Activated CD8-positive, alpha-beta memory T cell treated with anti-CD3 and anti-CD28 coated beads for 1 hour (primary cell): ENCODE measurements around the gene CBX1.
A peak's percentile ranks its signal among the peaks of the same experiment; 100 is the strongest.
"Not testable (repeated sequence)": the region's sequence is repeated elsewhere in the genome, so short reads cannot be mapped to it uniquely, and the experiment has no call there.

Source experiments
- DNase-seq, 2 donors: peaks; one replicate each; pipeline ENCODE4 v3.0.0-alpha.2; 2020; ENCODE audit warnings: low read depth in 1 of 2; ENCODE audit errors: extremely low read depth in 1 of 2

The CBX1 gene

DNA sequence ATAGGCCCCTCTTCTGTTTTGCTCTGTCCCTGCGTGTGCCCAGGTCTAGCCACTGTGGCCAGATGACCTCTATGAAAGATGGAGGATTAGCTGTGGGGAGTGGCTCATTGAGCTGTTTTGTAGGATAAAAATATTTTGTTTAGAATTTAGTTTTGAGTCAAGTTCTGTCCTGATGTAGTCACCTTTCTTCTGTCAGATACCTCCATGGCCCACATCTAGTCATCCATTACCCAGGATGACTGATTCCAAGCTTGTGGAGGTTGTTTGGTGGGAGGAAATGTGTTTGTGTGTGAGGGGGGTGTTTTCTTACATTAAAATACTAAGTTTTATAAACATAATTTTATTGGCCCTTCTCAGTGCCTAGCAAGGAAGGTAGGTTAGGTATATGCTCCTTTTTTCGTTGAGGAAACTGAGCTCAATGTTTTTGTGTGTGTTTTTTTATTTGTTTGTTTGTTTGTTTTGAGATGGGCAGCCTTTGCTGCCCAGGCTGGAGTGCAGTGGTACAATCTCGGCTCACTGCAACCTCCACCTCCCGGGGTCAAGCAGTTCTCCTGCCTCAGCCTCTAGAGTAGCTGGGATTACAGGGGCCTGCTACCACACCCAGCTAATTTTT, 22.6 kb upstream of the CBX1 start:
- no peak for DNase-seq

- DNase-seq: no peak
Measured at GRCh38 chr17:48123111-48123510, 21.8 kb upstream of the CBX1 start.

- DNase-seq: no peak
Measured at GRCh38 chr17:48122665-48123045, 21.4 kb upstream of the CBX1 start.

DNA sequence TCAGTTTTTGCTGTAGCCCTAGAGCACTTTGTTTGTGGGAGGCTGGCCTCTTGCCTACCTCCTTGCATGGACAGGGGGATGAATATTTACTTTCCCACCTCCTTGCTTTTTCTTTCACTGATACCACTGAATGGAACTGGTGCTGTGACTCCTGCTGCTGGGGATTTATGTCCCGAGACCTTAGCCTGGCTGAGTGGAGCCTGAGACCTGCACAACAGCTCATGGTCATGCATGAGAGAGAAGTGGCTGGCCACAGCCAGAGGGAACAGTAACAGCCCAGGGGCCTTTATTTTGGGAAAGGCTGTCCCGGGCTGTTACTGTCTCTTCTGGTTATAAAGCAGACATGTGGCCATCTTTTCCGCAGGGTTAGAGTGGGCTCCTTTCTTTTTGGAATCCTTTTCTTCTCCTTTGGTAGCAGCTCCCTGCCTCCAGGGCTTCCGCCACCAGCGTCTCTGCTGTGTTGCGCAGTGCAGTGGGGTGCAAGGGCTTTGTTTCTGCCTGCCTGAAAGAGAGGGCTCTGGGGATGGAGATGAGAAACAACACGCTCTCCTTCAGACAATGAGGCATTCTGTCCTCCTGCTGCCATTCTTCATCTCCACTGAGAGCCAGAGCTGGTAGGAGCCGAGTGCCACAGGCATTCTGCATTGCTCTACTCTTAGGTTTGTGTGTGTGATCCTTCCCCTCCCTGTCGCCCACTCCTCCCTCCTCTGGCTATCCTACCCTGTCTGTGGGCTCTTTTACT, 20.8 kb upstream of the CBX1 start:
- no peak for DNase-seq

DNA sequence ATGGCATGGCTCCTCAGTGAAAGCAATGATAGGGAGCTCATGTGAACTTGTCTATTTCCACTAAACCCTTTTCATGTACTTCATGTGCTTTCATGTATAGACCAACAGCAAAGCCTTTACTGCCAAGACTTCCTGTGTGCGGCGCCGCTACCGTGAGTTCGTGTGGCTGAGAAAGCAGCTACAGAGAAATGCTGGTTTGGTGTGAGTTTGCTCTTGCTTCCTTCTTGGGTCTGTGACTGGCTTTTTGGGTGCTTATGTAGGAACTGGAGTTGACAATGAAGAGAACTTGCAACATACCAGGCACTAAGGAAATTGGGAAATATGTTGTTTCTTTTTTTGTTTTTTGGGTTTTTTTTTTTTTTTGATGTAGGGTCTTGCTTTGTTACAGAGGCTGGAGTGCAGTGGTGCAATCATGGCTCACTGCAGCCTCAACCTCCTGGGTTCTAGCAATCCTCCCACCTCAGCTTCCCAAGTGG, 12.0 kb upstream of the CBX1 start:
- no peak for DNase-seq

- DNase-seq: no peak
Measured at GRCh38 chr17:48111937-48112241, 10.6 kb upstream of the CBX1 start.

GRCh38 chr17:48110761-48111160, 9.5 kb upstream of the CBX1 start:
- DNase-seq: no peak

DNA sequence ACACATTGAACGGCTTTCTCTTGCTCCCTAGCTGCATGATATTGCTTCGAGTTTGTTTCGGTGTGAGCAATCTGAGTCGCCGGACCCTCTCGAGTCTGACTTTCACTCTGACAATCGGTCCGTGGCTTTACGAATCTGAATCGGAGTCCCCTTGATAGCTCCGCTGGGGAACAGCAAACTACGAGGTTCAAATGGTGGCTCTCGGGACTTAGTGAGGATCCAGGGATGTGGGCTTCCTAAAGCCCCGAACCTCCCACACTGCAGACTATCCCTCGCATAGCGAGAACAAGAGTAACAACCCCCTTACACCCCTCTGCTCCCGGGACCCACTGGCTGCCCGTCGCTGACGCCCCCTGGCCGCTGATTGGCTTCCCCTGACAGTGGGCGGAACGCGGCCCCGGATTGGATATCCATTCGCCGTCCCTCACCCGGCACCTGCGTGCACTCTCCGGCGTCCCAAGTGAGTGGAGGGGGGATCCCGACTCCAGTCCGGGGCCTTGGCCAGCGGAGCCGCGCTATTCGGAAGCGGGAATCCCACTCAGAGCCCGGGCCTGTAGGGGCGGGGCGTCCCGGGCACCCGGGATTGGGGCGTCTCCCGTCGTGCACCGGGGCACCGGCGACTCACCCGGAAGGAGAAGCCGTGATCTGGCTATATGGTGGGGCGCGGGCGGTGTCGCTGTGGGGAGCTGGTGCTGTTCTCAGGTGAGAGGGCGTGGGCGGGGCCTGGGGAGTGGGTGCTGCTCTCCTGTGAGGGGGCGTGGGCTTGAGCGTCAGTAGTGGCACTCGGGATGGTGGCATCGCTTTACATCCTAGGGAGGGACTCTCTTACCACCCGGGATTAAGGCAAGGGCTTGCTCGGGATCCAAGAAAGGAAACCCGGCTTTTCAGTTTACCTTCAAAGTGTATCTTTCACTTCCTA, 6.1 kb upstream of the CBX1 start, which contains the start of gene SNX11:
Gene SNX11, plus strand, starts transcription at position 630 of the 919 bp plus-strand sequence. CDS start 4,278 bp downstream, outside the sequence.
- peak; percentile 87 to 91 for DNase-seq

DNA sequence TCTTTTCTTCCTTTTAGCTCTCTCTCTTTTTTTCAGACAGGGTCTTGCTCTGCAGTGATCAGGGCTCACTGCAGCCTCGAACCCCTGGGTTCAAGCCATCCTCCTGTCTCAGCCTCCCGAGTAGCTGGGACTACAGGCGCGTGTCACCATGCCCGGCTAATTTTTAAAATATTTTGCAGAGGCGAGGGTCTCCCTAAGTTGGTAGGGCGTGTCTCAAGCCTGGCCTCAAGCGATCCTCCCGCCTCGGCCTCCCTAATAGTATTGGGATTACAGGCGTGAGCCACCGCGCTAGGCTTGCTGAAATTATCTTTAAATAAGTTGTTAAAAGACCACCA, 5.5 kb upstream of the CBX1 start:
- no peak for DNase-seq

DNA sequence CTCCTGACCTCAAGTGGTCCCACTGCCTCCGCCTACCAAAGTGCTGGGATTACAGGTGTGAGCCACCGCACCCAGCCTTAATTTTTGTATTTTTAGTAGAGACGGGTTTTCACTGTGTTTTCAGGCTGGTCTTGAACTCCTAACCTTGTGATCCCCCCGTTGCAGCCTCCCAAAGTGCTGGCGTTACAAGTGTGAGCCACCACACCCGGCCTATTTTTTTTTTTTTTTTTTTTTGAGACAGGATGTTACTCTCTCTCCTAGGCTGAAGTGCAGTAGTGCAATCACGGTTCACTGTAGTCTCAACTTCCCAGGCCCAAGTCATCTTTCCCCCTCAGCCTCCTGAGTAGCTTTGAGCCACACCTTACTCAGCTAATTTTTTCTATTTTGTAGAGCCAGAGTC, 3.2 kb upstream of the CBX1 start:
- DNase-seq: no peak

GRCh38 chr17:48102798-48103715, 1.8 kb upstream of the CBX1 start:
- no peak for DNase-seq

GRCh38 chr17:48102043-48102750, 919 bp upstream of the CBX1 start:
- DNase-seq: no peak

GRCh38 chr17:48100591-48101011, 677 bp downstream of the CBX1 start:
- DNase-seq: no peak

GRCh38 chr17:48100160-48100559, 1.1 kb downstream of the CBX1 start:
- no peak for DNase-seq

GRCh38 chr17:48095611-48096010, 5.7 kb downstream of the CBX1 start:
- DNase-seq: no peak

- no peak for DNase-seq
Measured at GRCh38 chr17:48093341-48094045, 7.8 kb downstream of the CBX1 start.

GRCh38 chr17:48084932-48085331, 16.3 kb downstream of the CBX1 start:
- DNase-seq: no peak

DNA sequence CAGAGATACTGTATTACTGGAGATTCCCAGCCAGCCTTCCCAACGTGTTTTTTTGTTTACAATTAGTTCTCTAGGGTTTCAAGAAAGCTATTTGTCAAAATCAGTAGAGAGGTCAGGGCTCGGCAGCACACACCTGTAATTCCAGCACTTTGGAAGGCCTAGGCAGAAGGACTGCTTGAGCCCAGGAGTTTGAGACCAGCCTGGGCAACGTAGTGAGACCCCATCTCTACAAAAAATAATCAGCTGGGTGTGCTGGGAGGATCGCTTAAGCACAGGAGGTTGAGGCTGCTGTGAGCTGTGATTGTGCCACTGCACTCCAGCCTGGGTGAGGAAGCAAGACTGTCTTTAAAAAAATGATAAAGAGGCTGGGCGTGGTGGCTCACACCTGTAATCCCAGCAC, 19.4 kb downstream of the CBX1 start:
- DNase-seq: no peak

GRCh38 chr17:48077152-48077551, 24.1 kb downstream of the CBX1 start:
- DNase-seq: not testable (repeated sequence)
